ENCODE measurements around the gene KMO.

KMO gene

GRCh38 chr1:241560849-241561187, 28.6 kb downstream of the KMO start:
- TF ChIP-seq, protein P1, sequence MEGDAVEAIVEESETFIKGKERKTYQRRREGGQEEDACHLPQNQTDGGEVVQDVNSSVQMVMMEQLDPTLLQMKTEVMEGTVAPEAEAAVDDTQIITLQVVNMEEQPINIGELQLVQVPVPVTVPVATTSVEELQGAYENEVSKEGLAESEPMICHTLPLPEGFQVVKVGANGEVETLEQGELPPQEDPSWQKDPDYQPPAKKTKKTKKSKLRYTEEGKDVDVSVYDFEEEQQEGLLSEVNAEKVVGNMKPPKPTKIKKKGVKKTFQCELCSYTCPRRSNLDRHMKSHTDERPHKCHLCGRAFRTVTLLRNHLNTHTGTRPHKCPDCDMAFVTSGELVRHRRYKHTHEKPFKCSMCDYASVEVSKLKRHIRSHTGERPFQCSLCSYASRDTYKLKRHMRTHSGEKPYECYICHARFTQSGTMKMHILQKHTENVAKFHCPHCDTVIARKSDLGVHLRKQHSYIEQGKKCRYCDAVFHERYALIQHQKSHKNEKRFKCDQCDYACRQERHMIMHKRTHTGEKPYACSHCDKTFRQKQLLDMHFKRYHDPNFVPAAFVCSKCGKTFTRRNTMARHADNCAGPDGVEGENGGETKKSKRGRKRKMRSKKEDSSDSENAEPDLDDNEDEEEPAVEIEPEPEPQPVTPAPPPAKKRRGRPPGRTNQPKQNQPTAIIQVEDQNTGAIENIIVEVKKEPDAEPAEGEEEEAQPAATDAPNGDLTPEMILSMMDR (IDR thresholded peaks at IDR 0.05; ENCODE audit: extremely low read depth, insufficient read depth, missing control alignments), result no peak
- no peak for DNase-seq (ENCODE audit: low spot score)
- in situ Hi-C loops (cut with MboI; ENCODE audit: low pct_unique_long_range_greater_than_20kb, low sequenced_read_pairs, unreplicated experiment), result no loop called here

DNA sequence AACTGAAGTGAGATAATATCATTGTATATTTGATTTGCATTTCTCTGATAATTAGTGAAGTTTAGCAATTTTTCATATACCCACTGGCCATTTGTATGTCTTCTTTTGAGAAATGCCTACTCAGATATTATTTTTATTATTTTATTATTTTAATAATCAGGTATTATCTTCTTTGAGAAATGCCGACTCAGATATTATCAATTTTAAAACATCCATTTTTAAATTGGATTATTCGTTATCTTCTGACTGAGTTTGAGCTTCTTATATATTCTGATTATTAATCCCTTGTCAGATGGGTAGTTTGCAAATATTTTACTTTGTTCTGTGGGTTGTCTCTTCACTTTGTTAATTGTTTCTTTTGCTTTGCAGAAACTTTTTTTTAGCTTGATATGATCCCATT, 37.7 kb downstream of the KMO start:
- TF ChIP-seq, protein P1 (IDR thresholded peaks at IDR 0.05; ENCODE audit: extremely low read depth, insufficient read depth, missing control alignments), result no peak
- in situ Hi-C loops (cut with MboI; ENCODE audit: low pct_unique_long_range_greater_than_20kb, low sequenced_read_pairs, unreplicated experiment), result no loop called here

GRCh38 chr1:241574154-241574553, 42.0 kb downstream of the KMO start:
- no peak for DNase-seq (ENCODE audit: low spot score)
- TF ChIP-seq, protein P1 (IDR thresholded peaks at IDR 0.05; ENCODE audit: extremely low read depth, insufficient read depth, missing control alignments), result no peak
- in situ Hi-C loops (cut with MboI; ENCODE audit: low pct_unique_long_range_greater_than_20kb, low sequenced_read_pairs, unreplicated experiment), result no loop called here

More for the DNA sequence above, 37.7 kb downstream of the KMO start:
- no peak for DNase-seq (ENCODE audit: low spot score)

DNA sequence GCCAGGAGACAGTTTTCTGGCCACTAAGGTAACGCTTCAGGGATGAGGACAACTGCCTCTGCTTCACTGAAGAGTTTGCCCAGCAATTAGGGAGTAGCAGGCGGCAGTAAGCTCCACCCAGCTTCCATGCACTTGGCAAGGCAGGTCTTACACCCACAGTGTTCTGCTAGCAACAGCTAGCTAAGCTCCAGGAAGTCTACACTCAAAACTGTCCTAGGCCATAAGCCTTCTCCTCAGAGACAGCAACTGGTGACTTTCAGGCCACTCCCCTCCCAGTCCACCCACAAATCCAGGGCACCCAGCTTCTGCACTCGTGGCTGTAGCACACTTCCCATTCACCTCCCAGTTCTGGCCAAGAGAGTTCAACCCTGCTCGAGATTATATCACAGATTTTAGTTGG, 47.3 kb downstream of the KMO start:
- in situ Hi-C loops (cut with MboI; ENCODE audit: low pct_unique_long_range_greater_than_20kb, low sequenced_read_pairs, unreplicated experiment), result no loop called here
- TF ChIP-seq, protein P1 (IDR thresholded peaks at IDR 0.05; ENCODE audit: extremely low read depth, insufficient read depth, missing control alignments), result no peak
- DNase-seq (ENCODE audit: low spot score), result no peak

- in situ Hi-C loops (cut with MboI; ENCODE audit: low pct_unique_long_range_greater_than_20kb, low sequenced_read_pairs, unreplicated experiment), result no loop called here
- TF ChIP-seq, protein P1 (IDR thresholded peaks at IDR 0.05; ENCODE audit: extremely low read depth, insufficient read depth, missing control alignments), result no peak
Observed at GRCh38 chr1:241582921-241583321, 50.7 kb downstream of the KMO start.

DNA sequence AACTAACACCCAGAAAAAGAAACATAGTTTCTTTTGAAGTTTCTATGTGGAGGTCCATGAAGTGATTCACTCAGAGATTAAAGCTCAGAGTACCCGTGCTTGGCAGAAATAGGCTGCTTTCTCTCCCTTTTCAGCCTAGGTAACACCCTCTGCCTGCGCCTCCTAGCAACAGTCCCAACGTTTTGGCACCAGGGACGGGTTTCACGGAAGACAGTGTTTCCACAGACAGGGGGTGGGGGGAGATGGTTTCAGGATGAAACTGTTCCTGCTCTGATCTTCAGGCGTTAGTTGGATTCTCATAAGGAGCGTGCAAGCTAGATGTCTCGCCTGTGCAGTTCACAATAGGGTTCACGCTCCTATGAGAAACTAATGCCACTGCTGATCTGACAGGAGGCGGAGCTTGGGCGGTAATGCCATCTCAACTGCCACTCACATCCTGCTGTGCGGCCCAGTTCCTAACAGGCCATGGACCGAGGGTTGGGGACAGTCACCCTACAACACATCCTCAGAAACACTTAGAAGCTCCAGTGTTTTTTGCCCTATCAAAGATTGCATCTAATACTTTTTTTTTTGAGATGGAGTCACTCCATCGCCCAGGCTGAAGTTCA, 54.8 kb downstream of the KMO start:
- TF ChIP-seq, protein P1 (IDR thresholded peaks at IDR 0.05; ENCODE audit: extremely low read depth, insufficient read depth, missing control alignments), result no peak
- DNase-seq (ENCODE audit: low spot score), result no peak
- in situ Hi-C loops (cut with MboI; ENCODE audit: low pct_unique_long_range_greater_than_20kb, low sequenced_read_pairs, unreplicated experiment), result no loop called here

More at GRCh38 chr1:241582921-241583321, 50.7 kb downstream of the KMO start:
- no peak for DNase-seq (ENCODE audit: low spot score)

Data from GM13977 (cell line).